ENCODE results near the gene ACSM5. TPM values are rescaled to one million over a fixed set of nuclear protein-coding genes. Genes with fewer than 3 reads are reported as not detected.
"Not testable (repeated sequence)": the region's sequence is repeated elsewhere in the genome, so short reads cannot be mapped to it uniquely, and the experiment has no call there.

ACSM5 gene
- total RNA-seq, 2 donors from 2014 or later = not detected

- not testable (repeated sequence) for H3K4me1 Mint-ChIP-seq; H3K27me3 Mint-ChIP-seq; H3K9me3 Mint-ChIP-seq; ATAC-seq (replicated peaks); H3K36me3 Mint-ChIP-seq (ENCODE audit: low read depth); H3K4me3 Mint-ChIP-seq; H3K27ac Mint-ChIP-seq
Observed at GRCh38 chr16:20453633-20454032, 44.3 kb downstream of the ACSM5 start.

DNA sequence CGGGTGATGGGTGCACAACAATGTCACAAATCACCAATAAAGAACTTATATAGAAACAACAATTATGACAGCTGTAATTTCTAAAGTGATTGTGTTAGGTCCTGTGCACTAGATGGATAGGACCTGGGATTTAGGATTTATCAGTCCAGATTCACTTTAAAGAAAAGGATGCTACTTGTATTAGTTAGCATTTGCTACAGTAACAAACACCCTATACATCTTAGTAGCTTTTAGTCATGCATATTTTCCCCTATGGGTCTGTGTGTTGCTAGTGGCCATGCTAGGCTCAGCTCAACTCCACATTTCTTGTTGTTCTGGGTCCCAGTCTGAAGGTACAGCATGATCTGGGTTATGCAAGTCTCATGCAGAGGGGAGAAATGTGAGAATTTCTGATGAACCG is 49.9 kb downstream of the ACSM5 start:
- not testable (repeated sequence) for H3K27ac Mint-ChIP-seq; H3K27me3 Mint-ChIP-seq; H3K4me3 Mint-ChIP-seq; ATAC-seq (replicated peaks); H3K36me3 Mint-ChIP-seq (ENCODE audit: low read depth); H3K9me3 Mint-ChIP-seq; H3K4me1 Mint-ChIP-seq

DNA sequence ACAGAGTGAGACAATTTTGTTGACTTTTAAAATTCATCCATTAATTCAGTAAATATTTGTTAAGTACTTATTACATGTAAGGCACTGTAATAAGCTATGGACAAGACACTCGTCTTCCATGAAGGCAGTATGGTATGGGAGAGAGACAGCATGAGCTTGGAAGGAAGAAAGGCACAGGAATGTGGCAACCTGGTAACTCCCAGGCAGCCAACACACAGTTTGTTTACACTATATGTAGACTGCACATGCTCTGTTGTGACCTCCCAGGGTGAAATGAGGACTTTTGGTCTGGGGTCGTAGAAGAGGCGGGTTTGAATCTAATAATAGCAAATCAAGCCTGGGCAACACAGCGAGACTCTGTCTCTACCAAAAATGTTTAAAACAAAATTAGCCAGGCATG is 51.0 kb downstream of the ACSM5 start:
- not testable (repeated sequence) for H3K27ac Mint-ChIP-seq; H3K9me3 Mint-ChIP-seq; H3K36me3 Mint-ChIP-seq (ENCODE audit: low read depth); H3K27me3 Mint-ChIP-seq; H3K4me3 Mint-ChIP-seq; ATAC-seq (replicated peaks); H3K4me1 Mint-ChIP-seq

DNA sequence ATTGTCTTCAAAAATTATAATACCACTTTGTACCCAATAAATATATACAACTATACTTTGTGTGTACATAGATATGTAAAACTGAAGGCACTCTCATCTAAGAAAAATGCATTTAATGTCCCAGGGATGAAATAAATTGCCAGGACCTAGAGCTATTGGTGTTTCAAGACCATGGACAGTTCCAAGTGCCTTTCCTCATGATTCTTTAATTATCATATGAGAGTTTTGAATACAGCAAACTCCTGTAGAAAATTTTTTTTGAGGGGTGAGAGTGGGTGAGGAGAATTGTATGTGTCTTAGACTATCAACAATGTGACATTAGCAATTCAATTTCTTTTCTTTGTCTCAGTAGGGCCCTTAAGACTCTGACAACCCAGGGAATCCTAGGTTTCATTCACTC is 59.6 kb downstream of the ACSM5 start:
- H3K36me3 Mint-ChIP-seq (ENCODE audit: low read depth); H3K27ac Mint-ChIP-seq; ATAC-seq (replicated peaks); H3K9me3 Mint-ChIP-seq; H3K4me1 Mint-ChIP-seq; H3K4me3 Mint-ChIP-seq; H3K27me3 Mint-ChIP-seq: not testable (repeated sequence)

- H3K27me3 Mint-ChIP-seq; ATAC-seq (replicated peaks); H3K9me3 Mint-ChIP-seq; H3K4me1 Mint-ChIP-seq; H3K4me3 Mint-ChIP-seq; H3K27ac Mint-ChIP-seq; H3K36me3 Mint-ChIP-seq (ENCODE audit: low read depth): not testable (repeated sequence)
Observed at GRCh38 chr16:20469930-20470329, 60.6 kb downstream of the ACSM5 start.

- H3K4me3 Mint-ChIP-seq; H3K9me3 Mint-ChIP-seq; H3K4me1 Mint-ChIP-seq; ATAC-seq (replicated peaks); H3K36me3 Mint-ChIP-seq (ENCODE audit: low read depth); H3K27ac Mint-ChIP-seq: not testable (repeated sequence)
- H3K27me3 Mint-ChIP-seq = peaks cover 11% of the 10 kb centered on the region
Observed at GRCh38 chr16:20470732-20471131, 61.4 kb downstream of the ACSM5 start.

DNA sequence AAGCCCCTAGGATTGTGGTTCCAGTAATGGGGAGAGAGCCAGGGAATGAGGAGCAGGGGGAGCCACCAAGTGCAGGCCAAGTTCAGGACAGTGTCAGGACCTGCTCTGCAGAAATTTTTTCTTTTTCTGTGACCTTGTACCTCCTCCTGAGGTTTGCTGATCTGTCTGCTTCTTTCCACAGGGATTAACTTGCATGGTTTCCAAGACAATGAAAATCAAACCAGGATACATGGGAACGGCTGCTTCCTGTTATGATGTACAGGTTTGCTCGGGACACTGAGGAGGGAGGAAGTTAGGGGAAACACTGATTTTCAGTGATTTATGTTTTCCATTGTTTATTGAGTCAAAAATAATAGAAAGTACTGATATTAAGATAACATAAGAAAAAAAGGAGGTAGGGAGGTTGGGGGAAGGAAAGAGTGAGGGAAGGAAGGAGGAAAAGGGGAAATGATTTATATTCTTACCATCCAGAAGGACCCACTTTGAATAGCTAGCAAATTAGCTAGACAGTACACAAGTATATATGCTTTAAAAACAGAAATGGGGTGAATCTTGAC is 67.9 kb downstream of the ACSM5 start:
- not testable (repeated sequence) for H3K36me3 Mint-ChIP-seq (ENCODE audit: low read depth); ATAC-seq (replicated peaks); H3K27ac Mint-ChIP-seq; H3K9me3 Mint-ChIP-seq; H3K4me1 Mint-ChIP-seq; H3K4me3 Mint-ChIP-seq
- peaks cover 13% of the 10 kb centered on the region for H3K27me3 Mint-ChIP-seq

DNA sequence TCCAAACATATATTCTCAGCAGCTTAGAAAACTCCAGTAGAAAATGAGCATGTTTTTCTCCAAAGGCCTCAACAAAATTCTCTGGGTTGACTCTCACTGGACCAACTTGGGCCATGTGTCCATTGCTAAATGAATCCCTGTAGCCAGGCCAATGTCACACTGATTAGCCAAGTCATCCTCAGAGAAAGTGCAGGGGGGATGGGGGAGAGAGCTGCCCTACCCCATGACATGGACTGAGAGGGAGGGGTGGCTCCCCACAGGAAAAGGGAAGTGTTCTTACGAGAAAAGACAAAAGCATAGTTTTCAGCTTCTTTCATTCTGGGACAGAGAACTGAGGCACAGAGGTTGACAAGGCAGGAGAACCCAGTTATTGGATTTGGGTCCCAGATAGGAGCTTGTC is 74.7 kb downstream of the ACSM5 start:
- not testable (repeated sequence) for H3K27me3 Mint-ChIP-seq; ATAC-seq (replicated peaks)

GRCh38 chr16:20484726-20485125 is 75.4 kb downstream of the ACSM5 start:
- Mint-ChIP-seq H3K27ac (no peak overlapping the region), H3K4me1 (no peaks in the 10 kb centered on the region)

More for the DNA sequence above, 74.7 kb downstream of the ACSM5 start:
- H3K4me3 Mint-ChIP-seq; H3K4me1 Mint-ChIP-seq; H3K27ac Mint-ChIP-seq; H3K36me3 Mint-ChIP-seq (ENCODE audit: low read depth); H3K9me3 Mint-ChIP-seq: not testable (repeated sequence)

GRCh38 chr16:20485408-20485807 is 76.1 kb downstream of the ACSM5 start:
- ATAC-seq (replicated peaks) = no peak
- H3K27ac Mint-ChIP-seq = no peak overlapping the region
- H3K27me3 Mint-ChIP-seq = peaks cover 7% of the 10 kb centered on the region
- H3K4me1 Mint-ChIP-seq = no peaks in the 10 kb centered on the region
- H3K9me3 Mint-ChIP-seq = no peaks in the 10 kb centered on the region
- no peaks in the 10 kb centered on the region for H3K36me3 Mint-ChIP-seq (ENCODE audit: low read depth)
- no peak overlapping the region for H3K4me3 Mint-ChIP-seq

More at GRCh38 chr16:20484726-20485125, 75.4 kb downstream of the ACSM5 start:
- peaks cover 7% of the 10 kb centered on the region for H3K27me3 Mint-ChIP-seq
- H3K9me3 Mint-ChIP-seq = no peaks in the 10 kb centered on the region
- H3K36me3 Mint-ChIP-seq (ENCODE audit: low read depth) = no peaks in the 10 kb centered on the region
- no peak overlapping the region for H3K4me3 Mint-ChIP-seq
- no peak for ATAC-seq (replicated peaks)

Other genes starting within 250 kb of the ACSM5 start
- not detected for gene GP2, start 82.0 kb upstream of the ACSM5 start, total RNA-seq
- gene UMOD, start 56.8 kb upstream of the ACSM5 start, total RNA-seq = not detected
- not detected for gene PDILT, start 4.8 kb upstream of the ACSM5 start, total RNA-seq
- gene ACSM2A, start 42.0 kb downstream of the ACSM5 start, total RNA-seq = not detected
- not detected for gene ACSM2B, start 166.8 kb downstream of the ACSM5 start, total RNA-seq